HFF-Myc (cell line): ENCODE results near the gene DDIT4.

ENCODE experiments used
- DNase-seq: peaks from one replicate; pipeline ENCODE4 v3.0.0-alpha.2; 2011; ENCODE audit warnings: low read depth; ENCODE audit errors: extremely low read depth
- H3K4me3 ChIP-seq: replicated peaks from 2 replicates; pipeline ENCODE4 v1.5.1; 2011; ENCODE audit warnings: low read depth, mild to moderate bottlenecking, control low read depth, low read length
- TF ChIP-seq, protein P1 (sequence below): IDR thresholded peaks from 2 replicates; pipeline ENCODE4 v1.5.1; 2012; ENCODE audit warnings: mild to moderate bottlenecking, low read depth, low read length, control low read depth; ENCODE audit errors: missing control alignments

Gene DDIT4

DNA sequence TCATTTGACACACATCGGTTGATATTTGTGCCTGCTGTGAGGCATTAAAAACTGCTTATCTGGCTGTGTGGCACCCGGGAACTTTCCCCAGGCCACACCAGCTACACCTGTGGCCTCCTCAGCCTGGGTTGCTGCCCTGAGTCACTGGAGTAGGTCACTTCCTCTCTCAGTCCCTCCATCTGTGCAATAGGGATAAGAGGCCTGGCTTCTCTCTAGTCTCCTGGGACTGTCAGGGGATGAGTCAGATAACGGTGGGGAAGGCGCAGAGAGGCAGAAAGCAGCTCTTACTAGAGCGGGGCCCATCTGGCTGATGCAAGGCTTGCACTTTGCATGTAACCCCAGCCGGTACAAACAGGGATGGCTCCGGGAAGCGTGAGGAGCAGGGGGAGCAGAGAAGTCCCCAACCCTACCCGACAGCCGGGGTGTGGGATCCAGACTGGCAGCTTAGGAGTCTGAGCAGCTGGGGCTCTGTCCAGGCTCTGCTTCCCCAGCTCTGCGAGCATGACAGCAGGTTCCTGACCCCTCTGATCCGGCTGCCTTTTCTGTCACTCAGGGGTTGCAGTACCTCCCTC, 47.0 kb downstream of the DDIT4 start:
- DNase-seq = peak; percentile 96
- H3K4me3 ChIP-seq = no peak overlapping the region
- TF ChIP-seq, protein P1, sequence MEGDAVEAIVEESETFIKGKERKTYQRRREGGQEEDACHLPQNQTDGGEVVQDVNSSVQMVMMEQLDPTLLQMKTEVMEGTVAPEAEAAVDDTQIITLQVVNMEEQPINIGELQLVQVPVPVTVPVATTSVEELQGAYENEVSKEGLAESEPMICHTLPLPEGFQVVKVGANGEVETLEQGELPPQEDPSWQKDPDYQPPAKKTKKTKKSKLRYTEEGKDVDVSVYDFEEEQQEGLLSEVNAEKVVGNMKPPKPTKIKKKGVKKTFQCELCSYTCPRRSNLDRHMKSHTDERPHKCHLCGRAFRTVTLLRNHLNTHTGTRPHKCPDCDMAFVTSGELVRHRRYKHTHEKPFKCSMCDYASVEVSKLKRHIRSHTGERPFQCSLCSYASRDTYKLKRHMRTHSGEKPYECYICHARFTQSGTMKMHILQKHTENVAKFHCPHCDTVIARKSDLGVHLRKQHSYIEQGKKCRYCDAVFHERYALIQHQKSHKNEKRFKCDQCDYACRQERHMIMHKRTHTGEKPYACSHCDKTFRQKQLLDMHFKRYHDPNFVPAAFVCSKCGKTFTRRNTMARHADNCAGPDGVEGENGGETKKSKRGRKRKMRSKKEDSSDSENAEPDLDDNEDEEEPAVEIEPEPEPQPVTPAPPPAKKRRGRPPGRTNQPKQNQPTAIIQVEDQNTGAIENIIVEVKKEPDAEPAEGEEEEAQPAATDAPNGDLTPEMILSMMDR = no peak

DNA sequence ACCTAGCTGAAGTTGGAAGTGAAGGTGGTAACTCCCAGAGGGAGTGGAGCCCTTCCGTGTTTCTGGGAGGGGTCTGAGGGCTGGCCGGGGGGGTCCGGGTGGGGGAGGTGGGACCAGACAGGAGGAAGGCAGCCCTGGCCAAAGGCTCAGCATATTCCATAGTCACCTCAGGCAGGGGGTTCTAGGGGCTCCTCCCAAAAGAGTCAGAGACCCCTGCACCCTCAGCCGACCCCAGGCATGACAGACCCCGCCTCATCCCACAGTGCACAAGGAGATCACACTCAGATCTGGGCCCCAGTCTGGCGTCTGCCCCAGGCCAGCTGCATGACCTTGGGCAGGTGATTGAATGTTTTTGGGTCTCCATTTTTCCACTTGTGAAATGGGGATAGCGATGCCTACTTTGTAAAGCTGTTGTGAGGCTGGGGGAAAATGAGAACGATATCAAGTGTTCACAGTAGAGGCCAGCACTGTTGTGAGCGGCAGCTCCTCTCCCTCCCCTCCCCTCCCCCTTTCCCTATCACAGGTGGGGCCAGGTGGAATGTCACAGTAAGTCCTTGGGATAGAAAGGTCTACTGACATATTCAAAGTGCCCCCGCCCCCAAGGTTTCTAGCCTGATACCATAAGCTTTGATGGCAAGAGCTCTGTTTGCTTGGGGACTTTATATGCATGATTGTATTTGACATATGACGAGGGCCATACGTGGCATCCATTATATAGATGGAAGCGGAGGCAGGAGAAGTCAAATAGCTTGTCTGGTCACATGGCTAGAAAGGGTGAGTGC, 47.7 kb downstream of the DDIT4 start:
- DNase-seq = no peak
- H3K4me3 ChIP-seq = no peak overlapping the region
- TF ChIP-seq, protein P1 = no peak

DNA sequence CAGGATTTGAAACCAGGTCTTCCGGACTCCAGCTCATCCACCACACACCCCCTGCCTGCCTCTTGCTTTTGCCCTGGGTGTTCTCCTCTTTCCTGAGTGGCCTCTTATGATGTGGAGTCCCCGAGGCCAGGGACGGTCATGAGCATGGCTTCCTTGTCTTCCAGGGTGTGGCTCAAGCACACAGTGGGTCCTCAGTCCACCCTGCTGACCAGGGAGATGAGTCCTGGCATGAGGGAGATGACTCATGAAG, 48.2 kb downstream of the DDIT4 start:
- no peak overlapping the region for H3K4me3 ChIP-seq
- TF ChIP-seq, protein P1 = no peak
- no peak for DNase-seq

DNA sequence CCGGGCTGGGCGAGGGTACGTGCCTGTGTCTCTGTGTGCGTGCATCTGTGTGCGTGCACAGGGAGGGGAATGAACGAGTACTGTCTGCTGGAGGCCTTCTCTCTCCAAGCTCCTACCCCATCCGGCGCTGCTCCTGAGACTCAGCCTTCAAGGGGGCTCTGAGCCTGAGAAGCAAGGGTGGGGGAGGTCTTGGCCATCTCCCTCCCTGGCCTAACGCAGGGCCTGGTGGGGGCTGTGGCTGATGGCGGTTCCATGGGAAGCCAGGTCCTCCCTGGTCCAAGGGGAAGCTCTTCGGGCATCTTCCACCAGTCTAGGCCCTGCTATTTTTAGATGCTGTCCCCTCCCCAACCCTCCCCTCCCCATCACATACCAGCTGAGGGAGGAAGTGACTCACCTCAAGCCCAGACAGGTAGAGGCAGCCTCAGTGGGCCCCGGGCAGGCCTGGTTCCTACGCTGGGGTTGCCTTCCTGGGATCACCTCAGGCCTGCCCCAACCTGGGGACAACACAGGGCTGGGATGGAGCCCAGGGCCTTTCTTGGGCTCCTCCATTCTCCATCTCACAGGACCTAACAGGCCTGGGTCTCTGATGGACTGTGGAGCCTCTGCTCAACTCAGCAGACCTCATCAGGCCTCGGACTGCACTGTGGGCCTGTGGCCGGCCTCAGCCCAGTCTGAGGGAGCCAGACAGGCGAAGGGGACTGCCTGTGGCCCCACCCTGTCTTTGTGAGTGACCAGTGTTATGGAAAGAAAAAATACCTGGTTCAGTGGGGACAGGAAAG, 48.7 kb downstream of the DDIT4 start:
- DNase-seq = no peak
- TF ChIP-seq, protein P1 = no peak
- H3K4me3 ChIP-seq = no peak overlapping the region

DNA sequence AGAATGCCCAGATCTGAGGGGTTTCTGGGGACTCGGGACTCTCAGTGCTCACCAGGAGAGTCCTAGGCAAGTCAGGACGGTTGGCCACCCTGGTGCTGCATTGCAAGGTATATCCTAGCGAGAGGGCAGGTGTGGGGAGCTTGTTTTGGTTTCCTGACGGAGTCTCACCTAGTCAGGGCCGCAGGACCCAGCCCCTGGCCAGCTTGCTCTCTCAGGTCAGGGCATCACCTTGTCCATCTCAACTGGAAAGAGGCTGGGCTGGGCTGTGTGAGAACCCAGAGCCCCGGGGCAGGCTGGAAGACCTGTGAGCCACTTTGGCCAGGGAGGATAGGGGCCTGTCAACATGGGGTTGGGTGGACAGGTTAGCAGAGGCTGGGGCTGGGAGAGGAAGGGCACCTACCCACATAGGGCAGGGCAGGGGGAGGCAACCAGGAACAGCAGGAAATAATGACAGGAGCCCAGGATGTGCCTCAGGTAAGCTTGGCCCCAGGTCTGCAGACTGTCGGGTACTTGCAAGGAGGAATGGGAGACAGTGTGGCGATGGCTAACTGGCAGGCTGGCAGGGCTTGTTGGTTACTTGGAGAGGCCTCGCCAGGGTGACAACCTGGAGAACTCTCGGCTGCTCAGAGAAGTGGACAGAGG, 49.5 kb downstream of the DDIT4 start:
- DNase-seq = no peak
- TF ChIP-seq, protein P1 = no peak
- H3K4me3 ChIP-seq = no peak overlapping the region

DNA sequence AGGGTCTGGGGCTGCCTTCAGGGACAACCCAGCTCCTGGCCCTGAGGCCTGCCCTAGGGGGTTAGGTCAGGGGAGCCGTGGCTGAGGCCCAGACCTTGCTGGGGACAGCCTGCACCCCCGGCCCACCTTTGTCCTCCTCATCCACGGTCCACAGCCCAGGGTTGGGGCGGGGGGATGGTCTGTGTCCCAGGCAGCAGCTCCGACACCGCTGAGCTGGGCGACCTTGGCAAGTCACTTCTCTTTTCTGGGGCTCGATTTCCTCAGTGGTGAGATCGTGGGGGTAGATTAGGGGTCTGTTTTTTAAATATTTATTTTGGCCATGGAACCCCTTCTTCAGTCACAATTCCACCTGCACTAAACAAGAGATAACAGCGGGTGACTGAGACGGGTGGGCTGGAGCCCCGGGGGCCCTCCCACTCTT, 50.1 kb downstream of the DDIT4 start:
- no peak for DNase-seq
- TF ChIP-seq, protein P1 = no peak
- H3K4me3 ChIP-seq = no peak overlapping the region
